ENCODE measurements around the gene KANSL1.

GRCh38 chr17:46031920-46032319 lies 161.3 kb downstream of the KANSL1 start:
- TF ChIP-seq CTCF (conservative IDR thresholded peaks at IDR 0.05), result no peak
- no peak for TF ChIP-seq ZFX (IDR thresholded peaks at IDR 0.05)
